Measurements from ENCODE around the gene NBPF11.
A peak's percentile ranks its signal among the peaks of the same experiment; 100 is the strongest.
"Not testable (repeated sequence)": the region's sequence is repeated elsewhere in the genome, so short reads cannot be mapped to it uniquely, and the experiment has no call there.

The NBPF11 gene

GRCh38 chr1:148147052-148147838 is 4.8 kb downstream of the NBPF11 start:
- DNase-seq (ENCODE audit: extremely low read depth, low read depth); H3K4me3 ChIP-seq (replicated peaks; ENCODE audit: low read depth, low read length): not testable (repeated sequence)

- DNase-seq (ENCODE audit: extremely low read depth, low read depth), result not testable (repeated sequence)
Measured at GRCh38 chr1:148146191-148146997, 5.7 kb downstream of the NBPF11 start.

GRCh38 chr1:148143223-148143622 is 8.9 kb downstream of the NBPF11 start:
- not testable (repeated sequence) for H3K4me3 ChIP-seq (replicated peaks; ENCODE audit: low read depth, low read length); DNase-seq (ENCODE audit: extremely low read depth, low read depth)

More at GRCh38 chr1:148146191-148146997, 5.7 kb downstream of the NBPF11 start:
- not testable (repeated sequence) for H3K4me3 ChIP-seq (replicated peaks; ENCODE audit: low read depth, low read length)

GRCh38 chr1:148141936-148142335 is 10.1 kb downstream of the NBPF11 start:
- H3K4me3 ChIP-seq (replicated peaks; ENCODE audit: low read depth, low read length); DNase-seq (ENCODE audit: extremely low read depth, low read depth): not testable (repeated sequence)

GRCh38 chr1:148138606-148139005 is 13.5 kb downstream of the NBPF11 start:
- not testable (repeated sequence) for DNase-seq (ENCODE audit: extremely low read depth, low read depth); H3K4me3 ChIP-seq (replicated peaks; ENCODE audit: low read depth, low read length)

GRCh38 chr1:148122341-148122740 is 29.7 kb downstream of the NBPF11 start:
- DNase-seq (ENCODE audit: extremely low read depth, low read depth); H3K4me3 ChIP-seq (replicated peaks; ENCODE audit: low read depth, low read length): not testable (repeated sequence)

- DNase-seq (ENCODE audit: extremely low read depth, low read depth), result not testable (repeated sequence)
Measured at GRCh38 chr1:148120395-148120794, 31.7 kb downstream of the NBPF11 start.

GRCh38 chr1:148095732-148096131 is 56.3 kb downstream of the NBPF11 start:
- DNase-seq (ENCODE audit: extremely low read depth, low read depth); H3K4me3 ChIP-seq (replicated peaks; ENCODE audit: low read depth, low read length): not testable (repeated sequence)

More at GRCh38 chr1:148120395-148120794, 31.7 kb downstream of the NBPF11 start:
- not testable (repeated sequence) for H3K4me3 ChIP-seq (replicated peaks; ENCODE audit: low read depth, low read length)

- DNase-seq (ENCODE audit: extremely low read depth, low read depth); H3K4me3 ChIP-seq (replicated peaks; ENCODE audit: low read depth, low read length): not testable (repeated sequence)
Measured at GRCh38 chr1:148086196-148086595, 65.9 kb downstream of the NBPF11 start.

- H3K4me3 ChIP-seq (replicated peaks; ENCODE audit: low read depth, low read length); DNase-seq (ENCODE audit: extremely low read depth, low read depth): not testable (repeated sequence)
Measured at GRCh38 chr1:148081205-148081604, 70.9 kb downstream of the NBPF11 start.

GRCh38 chr1:148078632-148079519 is 73.2 kb downstream of the NBPF11 start:
- not testable (repeated sequence) for DNase-seq (ENCODE audit: extremely low read depth, low read depth)

GRCh38 chr1:148078090-148078489 is 74.0 kb downstream of the NBPF11 start:
- H3K4me3 ChIP-seq (replicated peaks; ENCODE audit: low read depth, low read length); DNase-seq (ENCODE audit: extremely low read depth, low read depth): not testable (repeated sequence)

More at GRCh38 chr1:148078632-148079519, 73.2 kb downstream of the NBPF11 start:
- not testable (repeated sequence) for H3K4me3 ChIP-seq (replicated peaks; ENCODE audit: low read depth, low read length)

- H3K4me3 ChIP-seq (replicated peaks; ENCODE audit: low read depth, low read length); DNase-seq (ENCODE audit: extremely low read depth, low read depth): not testable (repeated sequence)
Measured at GRCh38 chr1:148077458-148077857, 74.6 kb downstream of the NBPF11 start.

GRCh38 chr1:148073392-148073791 is 78.7 kb downstream of the NBPF11 start:
- H3K4me3 ChIP-seq (replicated peaks; ENCODE audit: low read depth, low read length); DNase-seq (ENCODE audit: extremely low read depth, low read depth): not testable (repeated sequence)

GRCh38 chr1:148068606-148069005 is 83.5 kb downstream of the NBPF11 start:
- H3K4me3 ChIP-seq (replicated peaks; ENCODE audit: low read depth, low read length); DNase-seq (ENCODE audit: extremely low read depth, low read depth): not testable (repeated sequence)

GRCh38 chr1:148068201-148068600 is 83.9 kb downstream of the NBPF11 start:
- not testable (repeated sequence) for DNase-seq (ENCODE audit: extremely low read depth, low read depth); H3K4me3 ChIP-seq (replicated peaks; ENCODE audit: low read depth, low read length)

- not testable (repeated sequence) for DNase-seq (ENCODE audit: extremely low read depth, low read depth)
- peak overlapping the region; percentile 17; the same call in 1 of the 2 replicates for H3K4me3 ChIP-seq (replicated peaks; ENCODE audit: low read depth, low read length)
Measured at GRCh38 chr1:148060294-148060701, 91.8 kb downstream of the NBPF11 start.

- DNase-seq (ENCODE audit: extremely low read depth, low read depth), result peak; percentile 38
- H3K4me3 ChIP-seq (replicated peaks; ENCODE audit: low read depth, low read length), result not testable (repeated sequence)
Measured at GRCh38 chr1:148057384-148057783, 94.7 kb downstream of the NBPF11 start.

All from HFF-Myc (cell line).